Stimulated activated CD4-positive, alpha-beta T cell treated with anti-CD3 and anti-CD28 coated beads, Interleukin-12 subunit alpha, Interleukin-12 subunit beta, amount 100 ng/mL, for 4 hours (primary cell): ENCODE measurements around the gene VPS13D.

Experiments used
- DNase-seq: peaks from one replicate; pipeline ENCODE4 v3.0.0-alpha.2; 2020

VPS13D gene

GRCh38 chr1:12341667-12342066, 111.8 kb downstream of the VPS13D start:
- no peak for DNase-seq

- DNase-seq: no peak
These were observed 112.7 kb downstream of the VPS13D start for GRCh38 chr1:12342401-12343003.

DNA sequence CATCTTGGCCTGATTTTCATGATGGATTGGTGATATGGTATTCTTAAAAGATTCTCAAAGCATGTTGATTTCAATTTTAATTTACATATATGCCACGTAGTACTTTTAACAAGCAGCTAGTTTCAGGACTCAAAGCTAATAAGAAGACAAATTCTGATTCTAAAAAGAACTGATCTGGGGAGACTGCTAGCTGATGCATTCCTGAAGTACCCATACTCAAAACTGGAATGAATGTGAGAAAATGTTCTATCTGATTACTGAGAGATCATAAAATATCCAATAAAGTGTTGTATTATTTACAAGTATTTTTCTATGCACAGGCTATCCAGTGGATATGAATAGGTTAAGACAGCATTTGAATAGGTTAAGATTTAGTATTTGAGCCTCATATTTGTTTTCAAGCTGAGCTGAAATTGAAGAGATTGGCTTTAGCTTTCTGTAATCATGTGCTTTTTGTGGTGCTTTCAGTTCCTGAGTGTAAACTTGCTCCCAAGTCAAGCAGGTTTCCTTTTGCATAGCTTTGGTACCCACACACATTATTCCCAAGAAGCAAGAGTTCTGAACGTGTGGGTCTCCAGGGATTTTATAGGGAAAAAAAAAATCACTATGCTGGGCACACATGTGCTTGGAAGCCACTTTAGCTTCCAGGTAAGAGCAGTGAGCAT, 114.1 kb downstream of the VPS13D start:
- DNase-seq: no peak

DNA sequence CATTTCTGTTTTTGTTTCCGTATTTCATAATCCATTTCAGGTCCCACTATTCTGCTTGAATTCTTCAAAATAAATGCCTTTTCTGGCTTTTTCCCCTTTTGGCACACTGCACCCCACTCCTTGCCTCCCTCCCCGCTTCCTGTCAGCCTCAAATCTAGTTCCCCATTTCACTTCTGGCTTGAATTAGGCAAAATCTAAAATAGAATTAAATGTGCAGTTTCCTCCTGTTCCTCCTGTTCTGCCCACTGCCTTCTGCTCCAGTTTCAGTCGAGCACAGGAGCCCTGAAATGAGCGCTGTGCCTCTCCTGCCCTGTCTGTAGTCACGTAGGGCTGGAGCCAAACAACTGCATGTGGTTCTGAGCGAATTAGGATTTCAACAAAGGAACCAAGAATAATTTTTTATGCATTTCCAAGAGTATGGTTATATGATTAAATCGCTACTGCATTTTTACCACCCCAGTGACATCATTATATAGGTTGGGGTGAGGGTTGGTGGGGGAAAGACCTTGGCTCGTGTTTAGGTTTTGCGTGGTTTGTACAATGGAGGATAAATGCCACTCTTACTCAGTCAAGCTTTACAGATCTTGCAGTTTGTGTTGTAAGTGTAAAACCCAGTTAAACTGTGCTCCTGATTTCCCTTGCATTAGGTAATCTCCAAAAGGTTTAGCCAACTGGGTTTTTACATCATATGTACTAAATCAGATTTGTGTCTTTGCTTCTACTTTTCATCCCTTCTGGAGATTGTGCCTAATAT, 114.9 kb downstream of the VPS13D start:
- peak; percentile 3 for DNase-seq

DNA sequence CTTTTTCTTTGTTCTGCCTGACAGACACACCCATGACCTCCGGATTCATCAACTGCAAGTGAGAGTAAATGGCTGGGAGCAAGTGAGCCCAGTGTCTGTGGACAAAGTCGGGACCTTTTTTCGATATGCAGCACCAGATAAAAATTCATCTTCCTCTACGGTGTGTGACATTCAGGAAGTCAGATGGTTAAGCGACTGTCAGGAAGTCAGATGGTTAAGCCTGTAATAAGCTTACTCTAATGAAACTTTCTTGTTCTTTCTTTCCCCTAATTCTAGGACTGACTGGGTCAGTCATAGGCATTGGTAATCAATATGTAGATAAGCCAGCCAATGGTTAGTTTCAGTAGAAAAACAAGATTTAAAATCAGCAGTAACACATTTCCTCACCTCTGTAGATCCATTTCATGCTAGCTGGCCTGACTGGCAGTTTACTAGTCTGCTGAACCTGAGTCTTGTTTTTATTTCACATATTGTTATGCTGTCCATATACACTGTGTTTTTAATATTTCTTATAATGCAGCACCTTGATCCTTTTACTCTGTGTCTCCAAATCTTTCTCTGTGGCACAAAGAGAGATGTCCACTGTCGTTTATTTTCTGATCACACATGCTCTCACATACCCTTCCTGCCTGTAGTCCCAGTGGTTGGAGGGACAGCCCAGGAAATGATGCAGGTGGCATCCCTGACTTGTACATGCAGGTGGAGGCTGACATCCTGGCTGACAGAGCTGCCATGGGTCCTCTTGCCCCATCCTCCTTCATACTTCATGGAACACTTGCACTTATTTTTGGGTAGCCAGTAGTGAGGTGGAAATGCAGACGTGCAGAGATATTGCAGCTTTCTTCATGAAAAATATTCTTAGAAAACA, 115.8 kb downstream of the VPS13D start:
- no peak for DNase-seq

- no peak for DNase-seq
These were observed 116.8 kb downstream of the VPS13D start for GRCh38 chr1:12346483-12347151.

DNA sequence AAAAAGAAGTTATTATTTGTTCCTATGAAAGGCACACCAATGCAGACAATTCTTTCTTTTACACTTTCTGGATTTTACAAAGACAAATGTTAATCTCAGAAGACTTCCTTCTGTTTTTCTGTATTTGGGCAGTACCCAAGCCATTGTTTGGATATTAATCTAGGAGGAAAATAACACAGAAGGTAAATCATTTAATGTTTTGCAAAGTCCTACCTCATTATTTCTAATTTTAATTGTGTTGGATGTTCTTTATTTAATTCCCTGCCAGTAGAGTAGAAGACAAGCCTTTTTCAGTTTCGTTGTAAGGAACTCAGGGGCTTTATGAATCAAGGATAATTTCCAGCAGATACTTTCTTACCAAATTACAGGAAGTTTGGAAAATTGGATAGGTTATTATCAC, 118.3 kb downstream of the VPS13D start:
- DNase-seq: no peak

- DNase-seq: no peak
These were observed 124.2 kb downstream of the VPS13D start for GRCh38 chr1:12353981-12354380.

DNA sequence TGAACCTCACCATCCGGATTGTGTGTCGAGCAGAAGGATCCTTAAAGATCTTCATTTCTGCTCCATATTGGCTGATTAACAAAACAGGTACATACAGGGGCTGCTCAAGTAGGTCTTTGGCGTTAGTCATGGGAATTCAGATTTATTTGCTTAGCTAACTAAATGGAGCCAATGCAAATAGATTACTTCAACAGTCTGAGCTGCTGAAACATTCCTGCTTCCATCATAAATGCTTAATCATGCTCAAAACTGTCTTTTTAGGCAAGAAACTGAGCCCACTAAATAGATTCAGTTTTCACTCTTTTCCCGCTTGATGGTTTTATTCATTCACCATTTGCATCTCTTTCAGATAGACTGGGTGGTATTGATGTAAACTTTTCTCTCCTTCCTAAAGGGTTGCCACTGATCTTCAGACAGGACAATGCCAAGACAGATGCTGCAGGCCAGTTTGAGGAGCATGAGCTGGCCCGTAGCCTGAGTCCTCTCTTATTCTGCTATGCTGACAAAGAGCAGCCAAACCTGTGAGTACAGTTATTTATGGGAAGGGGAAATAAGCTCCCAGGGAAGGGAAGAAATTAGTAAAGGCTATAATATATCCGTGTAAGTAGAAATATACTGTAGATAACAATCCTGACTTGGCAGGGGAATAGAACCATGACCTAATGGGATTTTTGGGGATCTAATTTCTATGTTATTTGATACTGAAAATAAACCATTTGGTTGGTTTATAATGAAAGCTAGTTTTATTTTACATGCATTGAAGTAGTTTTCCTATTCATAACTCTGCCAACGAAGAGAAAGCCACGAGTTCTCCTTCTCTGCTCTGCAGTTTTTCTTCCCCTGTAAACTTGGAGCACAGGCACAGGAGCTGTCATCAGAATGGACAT, 126.4 kb downstream of the VPS13D start:
- no peak for DNase-seq

DNA sequence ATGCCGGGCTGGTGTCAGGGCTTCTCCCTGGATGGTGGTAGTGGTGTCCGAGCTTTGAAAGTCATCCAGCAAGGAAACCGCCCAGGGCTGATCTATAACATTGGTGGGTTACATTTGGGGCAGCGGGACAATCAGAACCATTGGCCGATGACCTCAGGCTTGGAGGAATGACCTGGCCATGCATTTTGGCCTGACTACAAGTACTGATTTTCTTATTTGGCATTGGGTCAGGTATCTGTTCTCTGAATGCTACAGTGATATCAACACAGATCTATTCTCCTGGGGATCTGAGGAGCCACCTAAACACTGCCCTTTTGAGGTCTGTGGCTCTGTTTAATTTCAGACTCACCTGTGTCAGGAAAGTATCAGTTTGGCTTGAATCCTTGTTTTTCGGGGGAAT, 128.7 kb downstream of the VPS13D start:
- DNase-seq: no peak

DNA sequence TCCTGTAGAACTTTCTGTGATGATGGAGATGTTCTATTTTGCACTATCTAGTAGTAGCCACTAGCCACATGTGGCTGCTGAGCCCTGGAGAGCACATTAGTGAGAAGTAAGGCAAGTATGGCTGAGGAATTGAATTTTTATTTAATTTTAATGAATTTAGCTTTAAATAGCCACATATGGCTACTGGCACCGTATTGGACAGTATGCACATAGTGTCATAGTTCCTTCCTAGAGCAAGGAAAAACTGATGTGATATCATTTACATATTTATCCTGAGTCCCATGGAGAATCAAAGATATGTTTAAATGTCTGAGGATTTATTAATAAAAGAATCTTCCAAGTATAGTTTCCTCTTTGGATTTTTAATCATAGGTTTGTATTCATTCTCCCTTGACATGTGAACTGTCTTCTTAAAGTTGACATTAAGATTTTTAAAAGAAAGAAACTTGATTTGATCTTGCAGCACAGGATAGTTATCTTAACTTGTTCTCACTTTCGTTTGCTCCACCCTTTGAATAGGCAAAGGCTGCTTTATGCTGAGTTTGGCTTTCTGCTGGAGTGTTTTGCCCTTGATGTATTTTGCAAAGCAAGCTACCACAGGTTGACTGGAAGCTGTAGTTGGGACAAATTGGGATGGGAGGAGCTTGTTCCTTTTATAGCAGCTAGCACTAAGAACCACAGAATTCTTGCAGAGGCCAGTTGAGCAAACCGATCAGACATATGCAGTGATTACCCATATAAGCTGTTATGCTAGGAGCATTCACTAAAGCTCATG, 129.7 kb downstream of the VPS13D start:
- no peak for DNase-seq

DNA sequence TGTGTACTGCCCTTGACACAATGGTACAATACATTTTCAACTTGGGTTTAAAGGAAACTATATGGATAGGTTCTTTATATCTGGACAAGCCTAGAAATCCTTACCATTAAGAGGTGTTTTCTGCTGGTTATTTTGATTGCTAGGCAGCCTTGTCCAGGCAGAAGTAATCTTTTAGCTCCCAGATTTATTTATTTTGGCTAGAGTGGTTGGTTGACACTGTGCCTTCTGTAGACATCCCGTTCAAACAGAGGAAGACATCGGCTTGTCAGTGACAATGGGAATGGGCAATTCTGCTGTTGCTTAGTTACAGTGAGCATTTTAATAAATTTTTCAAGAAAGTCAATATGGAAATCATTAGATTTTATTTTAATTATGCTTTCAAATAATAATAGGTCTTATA, 138.8 kb downstream of the VPS13D start:
- no peak for DNase-seq

GRCh38 chr1:12369258-12369657, 139.4 kb downstream of the VPS13D start:
- no peak for DNase-seq

GRCh38 chr1:12370333-12370975, 140.6 kb downstream of the VPS13D start:
- DNase-seq: no peak

DNA sequence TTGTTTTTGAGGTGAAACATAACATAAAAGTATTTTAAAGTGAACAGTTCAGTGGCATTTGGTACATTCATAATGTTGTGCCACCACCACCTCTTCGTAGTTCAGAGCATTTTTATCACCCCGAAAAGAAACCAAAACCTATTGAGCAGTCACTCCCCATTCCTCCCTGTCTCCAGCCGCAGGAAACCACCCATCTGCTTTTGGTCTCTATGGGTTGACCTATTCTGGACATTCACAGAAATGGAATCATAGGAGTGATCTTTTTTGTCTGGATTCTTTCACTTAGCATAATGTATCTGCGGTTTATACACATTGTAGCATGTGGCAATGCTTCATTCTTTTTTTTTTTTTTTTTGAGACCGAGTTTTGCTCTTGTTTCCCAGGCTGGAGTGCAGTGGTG, 141.2 kb downstream of the VPS13D start:
- no peak for DNase-seq

DNA sequence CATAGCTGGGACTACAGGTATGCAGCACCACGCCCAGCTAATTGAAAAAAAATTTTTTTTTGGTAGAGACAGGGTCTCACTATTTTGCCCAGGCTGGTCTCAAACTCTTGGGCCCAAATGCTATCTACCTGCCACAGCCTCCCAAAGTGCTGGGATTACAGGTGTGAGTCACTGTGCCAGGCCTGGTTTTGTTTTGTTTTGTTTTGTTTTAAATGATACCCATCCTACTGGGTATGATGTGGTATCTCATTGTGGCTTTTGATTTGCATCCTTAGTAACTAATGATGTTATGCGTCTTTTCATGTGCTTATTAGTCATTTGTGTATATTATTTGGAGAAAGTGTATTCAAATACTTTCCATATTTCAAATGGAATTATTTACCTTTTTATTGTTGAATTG, 142.3 kb downstream of the VPS13D start:
- DNase-seq: no peak

GRCh38 chr1:12372761-12373160, 142.9 kb downstream of the VPS13D start:
- DNase-seq: no peak

GRCh38 chr1:12375133-12375829, 145.5 kb downstream of the VPS13D start:
- no peak for DNase-seq

DNA sequence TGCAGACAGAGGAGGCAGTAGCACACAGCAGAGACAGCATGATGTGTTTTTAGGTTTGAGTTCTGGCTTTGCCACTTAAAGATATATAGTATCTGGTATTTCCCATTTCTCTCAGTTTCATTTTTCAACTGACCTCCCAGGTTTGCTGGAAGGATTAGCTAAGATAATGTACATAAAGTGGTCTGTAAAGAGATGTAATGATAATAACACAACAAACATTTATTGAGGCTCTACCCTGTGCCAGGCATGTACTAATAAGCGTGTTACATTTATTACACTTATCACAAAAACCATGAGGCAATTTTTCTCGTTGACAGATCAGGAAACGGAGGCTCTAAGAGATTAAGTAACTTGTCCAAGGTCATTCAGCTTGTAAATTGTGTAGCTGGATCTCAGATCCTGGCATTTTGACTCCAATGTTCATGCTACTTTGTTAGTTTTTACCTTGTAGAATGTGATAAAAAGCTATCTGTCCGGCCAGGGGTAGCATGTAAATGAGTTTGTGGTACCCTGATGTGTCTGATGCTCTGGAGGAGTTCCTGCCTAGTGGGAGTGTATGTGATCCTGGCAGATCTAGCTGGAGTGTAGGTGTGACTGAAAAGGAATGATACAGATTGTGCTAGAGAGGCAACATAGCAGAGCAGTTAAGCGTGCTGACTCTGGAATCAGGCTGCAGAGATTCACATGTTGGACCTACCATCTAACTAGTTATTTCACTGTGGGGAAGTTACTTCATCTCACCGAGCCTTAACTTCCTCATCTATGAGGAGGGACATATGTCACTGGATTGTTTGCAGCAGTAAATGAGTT, 146.6 kb downstream of the VPS13D start:
- no peak for DNase-seq
